Activated T-helper 17 cell treated with anti-CD3 and anti-CD28 coated beads, Interleukin-2, amount 50 U/mL, for 72 hours (primary cell): ENCODE data around the gene TMEM150B. TPM values are rescaled to one million over a fixed set of nuclear protein-coding genes. Genes with fewer than 3 reads are reported as not detected.
A peak's percentile ranks its signal among the peaks of the same experiment; 100 is the strongest.

Experiments used
- ATAC-seq: fragments of 150-1000 bp; cut with Tn5 transposase; replicated peaks from 2 replicates; pipeline ENCODE4 v1.10.0; 2021; ENCODE audit warnings: mild to moderate bottlenecking, moderate library complexity
- H3K27ac Mint-ChIP-seq: one replicate; pipeline ENCODE4 v1.8.0; 2022; ENCODE audit warnings: mixed read lengths
- H3K27me3 Mint-ChIP-seq: one replicate; pipeline ENCODE4 v1.8.0; 2022; ENCODE audit warnings: mixed read lengths
- H3K36me3 Mint-ChIP-seq: one replicate; pipeline ENCODE4 v1.8.0; 2022; ENCODE audit warnings: low read depth, mild to moderate bottlenecking, mixed read lengths
- H3K4me1 Mint-ChIP-seq: one replicate; pipeline ENCODE4 v1.8.0; 2022; ENCODE audit warnings: mixed read lengths
- H3K4me3 Mint-ChIP-seq: one replicate; pipeline ENCODE4 v1.8.0; 2022; ENCODE audit warnings: mild to moderate bottlenecking, mixed read lengths
- H3K9me3 Mint-ChIP-seq: one replicate; pipeline ENCODE4 v1.8.0; 2022; ENCODE audit warnings: mixed read lengths
- total RNA-seq, 2 donors: library from RNA; stranded (reverse); gene quantifications; one replicate each; pipeline ENCODE4 v1.2.3, GENCODE V29; 2022

The TMEM150B gene, protein sequence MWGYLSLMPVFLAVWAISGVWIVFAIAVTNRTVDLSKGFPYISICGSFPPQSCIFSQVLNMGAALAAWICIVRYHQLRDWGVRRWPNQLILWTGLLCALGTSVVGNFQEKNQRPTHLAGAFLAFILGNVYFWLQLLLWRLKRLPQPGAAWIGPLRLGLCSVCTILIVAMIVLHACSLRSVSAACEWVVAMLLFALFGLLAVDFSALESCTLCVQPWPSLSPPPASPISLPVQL
- total RNA-seq = under 1 TPM; 0.39 to 0.56 TPM

DNA sequence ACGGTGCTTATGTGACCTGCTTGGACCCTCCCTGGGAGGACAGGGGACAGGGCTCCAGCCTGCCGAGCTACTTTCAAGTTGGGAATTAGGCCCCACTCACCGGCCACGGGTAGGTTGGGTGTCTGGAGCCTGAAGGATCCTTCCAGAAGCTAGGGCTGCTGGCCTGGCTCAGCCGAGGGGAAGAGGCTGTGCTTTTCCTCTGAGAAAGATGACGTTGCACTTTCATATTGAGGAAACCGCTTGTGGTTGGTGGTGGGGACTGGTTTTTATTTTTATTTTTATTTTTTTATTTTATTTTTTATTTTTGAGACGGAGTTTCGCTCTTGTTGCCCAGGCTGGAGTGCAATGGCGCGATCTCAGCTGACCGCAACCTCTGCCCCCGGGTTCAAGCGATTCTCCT lies at the start of gene TMEM150B:
TMEM150B (minus strand) TSS at position 170 of the 400 bp plus-strand sequence. CDS start 4,305 bp downstream, outside the sequence.
- Mint-ChIP-seq H3K4me1 (no peaks in the 10 kb centered on the region), H3K36me3 (no peaks in the 10 kb centered on the region), H3K4me3 (no peak within 1 kb of the TSS), H3K27ac (no peak within 1 kb of the TSS), H3K9me3 (no peaks in the 10 kb centered on the region), H3K27me3 (peaks cover 6% of the 10 kb centered on the region)
- ATAC-seq = no peak

DNA sequence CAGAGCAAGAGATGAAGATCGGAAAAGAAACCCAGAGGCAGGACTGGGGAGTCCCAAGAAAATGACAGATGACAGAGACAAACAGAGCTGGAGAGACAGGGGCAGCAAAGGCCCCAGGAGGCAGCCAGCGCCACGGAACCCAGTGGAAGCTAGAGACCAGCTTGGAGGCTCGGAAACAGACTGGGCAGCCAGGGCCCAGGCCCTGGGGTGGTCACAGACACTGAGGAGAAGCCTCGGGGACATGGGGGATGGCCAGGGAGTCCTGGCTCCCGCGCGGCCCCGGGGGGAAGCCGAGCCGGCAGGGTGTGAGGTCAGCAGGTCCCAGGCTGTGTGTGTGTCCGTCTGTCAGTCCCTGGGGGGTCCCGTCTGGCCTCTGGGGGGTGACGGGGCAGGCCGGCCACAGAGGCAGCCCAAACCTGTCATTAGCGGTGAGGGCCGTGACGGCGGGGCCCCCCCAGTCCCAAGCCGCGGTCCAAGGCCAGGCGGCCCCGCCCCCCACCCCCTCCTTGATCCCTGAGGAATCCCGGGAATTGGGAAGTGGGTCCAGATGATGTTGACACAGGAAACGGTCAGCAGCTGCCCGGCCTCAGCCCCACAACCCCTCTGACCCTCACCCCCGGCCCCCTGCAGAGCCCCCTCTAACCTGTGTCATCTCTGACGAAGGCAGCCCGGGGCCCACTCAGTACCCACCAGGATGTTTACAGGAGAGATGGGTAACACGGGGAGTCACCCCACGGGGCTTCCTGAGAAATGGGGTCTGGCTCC lies 49.0 kb upstream of the TMEM150B start:
- H3K27ac Mint-ChIP-seq = no peak overlapping the region
- peaks cover 7% of the 10 kb centered on the region for H3K4me1 Mint-ChIP-seq
- H3K27me3 Mint-ChIP-seq = peaks cover 25% of the 10 kb centered on the region
- no peak for ATAC-seq
- no peak overlapping the region for H3K4me3 Mint-ChIP-seq
- no peaks in the 10 kb centered on the region for H3K9me3 Mint-ChIP-seq
- peaks cover 6% of the 10 kb centered on the region for H3K36me3 Mint-ChIP-seq

DNA sequence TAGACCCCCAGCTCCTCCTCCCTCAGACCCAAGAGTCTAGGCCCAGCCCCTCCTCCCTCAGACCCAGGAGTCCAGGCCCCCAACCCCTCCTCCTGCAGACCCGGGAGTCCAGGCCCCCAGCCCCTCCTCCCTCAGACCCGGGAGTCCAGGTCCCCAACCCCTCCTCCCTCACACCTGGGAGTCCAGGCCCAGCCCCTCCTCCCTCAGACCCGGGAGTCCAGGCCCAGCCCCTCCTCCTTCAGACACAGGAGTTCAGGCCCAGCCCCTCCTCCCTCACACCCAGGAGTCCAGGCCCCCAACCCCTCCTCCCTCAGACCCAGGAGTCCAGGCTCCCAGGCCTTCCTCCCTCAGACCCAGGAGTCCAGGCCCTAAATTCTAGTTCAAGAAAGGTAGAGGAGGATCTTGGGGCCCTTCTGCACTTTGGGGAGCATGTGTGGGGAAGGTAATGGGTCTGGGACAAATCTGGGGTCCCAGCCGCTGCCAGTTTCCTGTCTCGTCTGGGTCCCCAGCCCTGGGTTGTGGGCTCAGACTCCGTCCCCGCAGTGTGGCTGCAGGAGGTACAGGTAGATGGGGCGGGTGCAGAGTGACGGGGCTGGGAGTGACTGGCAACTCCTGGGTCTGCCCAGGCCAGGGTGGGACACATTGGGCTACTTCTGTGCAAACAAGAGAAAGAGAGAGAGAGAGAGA lies 48.3 kb upstream of the TMEM150B start:
- peaks cover 7% of the 10 kb centered on the region for H3K4me1 Mint-ChIP-seq
- no peaks in the 10 kb centered on the region for H3K9me3 Mint-ChIP-seq
- H3K27me3 Mint-ChIP-seq = peaks cover 25% of the 10 kb centered on the region
- H3K27ac Mint-ChIP-seq = no peak overlapping the region
- peaks cover 6% of the 10 kb centered on the region for H3K36me3 Mint-ChIP-seq
- no peak for ATAC-seq
- H3K4me3 Mint-ChIP-seq = no peak overlapping the region

- ATAC-seq = no peak
Measured at GRCh38 chr19:55372316-55373081, 47.4 kb upstream of the TMEM150B start.

DNA sequence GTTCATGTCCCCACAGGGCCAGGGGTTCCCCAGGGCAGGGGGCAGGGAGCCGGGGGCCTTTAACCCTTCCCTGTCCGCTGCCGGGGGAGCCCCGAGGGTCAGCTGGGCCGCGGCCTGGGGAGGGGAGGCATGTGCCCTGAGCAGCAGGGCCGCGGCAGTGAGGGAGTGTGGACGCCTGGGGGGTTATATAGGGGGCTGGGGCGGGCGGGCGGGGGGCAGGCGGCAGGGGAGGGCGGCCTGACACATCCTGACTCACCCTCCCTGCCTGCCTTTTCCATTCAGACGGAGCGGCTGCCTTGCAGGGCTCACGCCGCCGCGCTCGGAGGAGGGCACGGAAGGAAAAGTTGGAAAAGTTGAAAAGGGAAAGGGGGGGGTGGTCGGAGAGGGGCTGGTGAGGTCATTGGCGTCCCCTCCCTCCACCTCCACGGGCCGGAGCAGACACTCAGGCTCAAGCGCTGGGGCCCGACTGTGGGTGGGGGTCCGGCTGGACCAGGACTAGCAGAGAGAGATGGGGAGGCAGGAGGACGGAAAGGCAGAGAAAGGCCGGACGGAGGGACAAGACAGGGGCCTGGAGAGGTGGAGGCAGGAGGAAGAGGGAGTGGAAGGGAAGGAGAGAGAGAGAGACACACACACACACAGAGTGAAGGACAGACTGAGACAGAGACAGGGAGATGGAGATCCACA lies 45.3 kb upstream of the TMEM150B start, which contains the start of gene IL11:
IL11 (minus strand) TSS at position 159 of the 684 bp plus-strand sequence; CDS start at position 6, 153 bp downstream.
- H3K4me3 Mint-ChIP-seq = peak within 1 kb of the TSS; percentile 60
- H3K9me3 Mint-ChIP-seq = no peaks in the 10 kb centered on the region
- peaks cover 6% of the 10 kb centered on the region for H3K36me3 Mint-ChIP-seq
- H3K4me1 Mint-ChIP-seq = peaks cover 7% of the 10 kb centered on the region
- H3K27me3 Mint-ChIP-seq = peaks cover 28% of the 10 kb centered on the region
- no peak for ATAC-seq
- no peak within 1 kb of the TSS for H3K27ac Mint-ChIP-seq

More at GRCh38 chr19:55372316-55373081, 47.4 kb upstream of the TMEM150B start:
- no peak overlapping the region for H3K27ac Mint-ChIP-seq
- H3K36me3 Mint-ChIP-seq = peaks cover 6% of the 10 kb centered on the region
- no peaks in the 10 kb centered on the region for H3K9me3 Mint-ChIP-seq
- peaks cover 25% of the 10 kb centered on the region for H3K27me3 Mint-ChIP-seq
- peaks cover 7% of the 10 kb centered on the region for H3K4me1 Mint-ChIP-seq
- H3K4me3 Mint-ChIP-seq = no peak overlapping the region

- peak overlapping the region; percentile 60 for H3K4me3 Mint-ChIP-seq
- peaks cover 6% of the 10 kb centered on the region for H3K36me3 Mint-ChIP-seq
- H3K27me3 Mint-ChIP-seq = peaks cover 28% of the 10 kb centered on the region
- no peak overlapping the region for H3K27ac Mint-ChIP-seq
- H3K4me1 Mint-ChIP-seq = peaks cover 7% of the 10 kb centered on the region
- ATAC-seq = peak; percentile 75
- H3K9me3 Mint-ChIP-seq = no peaks in the 10 kb centered on the region
Measured at GRCh38 chr19:55369653-55370304, 44.6 kb upstream of the TMEM150B start.

DNA sequence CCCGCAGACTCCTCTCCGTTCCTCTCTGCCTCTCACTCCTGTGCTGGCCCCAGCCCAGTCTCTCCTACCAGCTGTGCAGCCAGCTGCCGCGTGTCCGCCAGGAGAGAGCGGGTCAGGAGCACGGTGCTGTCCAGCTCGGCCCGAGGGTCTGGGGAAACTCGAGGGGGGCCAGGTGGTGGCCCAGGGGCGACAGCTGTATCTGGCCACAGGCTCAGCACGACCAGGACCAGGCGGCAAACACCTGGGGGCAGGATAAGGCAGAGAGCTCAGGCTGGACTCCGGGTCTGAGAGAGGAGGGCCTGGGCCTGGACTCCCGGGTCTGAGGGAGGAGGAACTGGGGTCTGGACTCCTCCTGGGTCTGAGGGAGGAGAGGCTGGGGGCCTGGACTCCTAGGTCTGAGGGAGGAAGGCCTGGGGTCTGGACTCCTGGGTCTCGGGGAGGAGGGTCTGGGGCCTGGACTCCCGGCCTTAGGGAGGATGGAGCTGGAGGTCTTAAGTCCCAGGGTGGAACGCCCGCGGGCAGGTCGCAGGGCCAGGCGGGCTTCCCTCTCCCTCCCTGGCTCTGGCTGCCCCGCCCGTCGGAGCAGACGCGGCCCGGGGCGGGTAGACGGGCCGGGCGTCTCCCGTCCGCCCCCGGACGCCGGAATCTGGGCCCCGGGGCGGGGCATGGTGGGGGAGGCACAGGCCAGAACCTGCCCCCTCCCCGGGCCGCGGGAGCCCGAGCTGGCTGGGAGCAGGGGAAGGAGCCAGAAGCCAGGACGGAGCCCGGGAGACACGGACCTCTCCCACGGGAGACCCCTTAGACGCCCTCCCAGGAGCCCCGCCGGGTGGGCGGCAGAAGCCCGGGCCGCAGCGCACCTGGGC lies 43.8 kb upstream of the TMEM150B start:
- Mint-ChIP-seq H3K9me3 (no peaks in the 10 kb centered on the region), H3K4me3 (no peak overlapping the region), H3K36me3 (peaks cover 6% of the 10 kb centered on the region), H3K4me1 (peaks cover 7% of the 10 kb centered on the region), H3K27me3 (peaks cover 27% of the 10 kb centered on the region), H3K27ac (no peak overlapping the region)
- ATAC-seq = peak; percentile 71

GRCh38 chr19:55368106-55368505 lies 43.0 kb upstream of the TMEM150B start:
- Mint-ChIP-seq H3K27ac (no peak overlapping the region), H3K36me3 (peaks cover 6% of the 10 kb centered on the region), H3K27me3 (peaks cover 22% of the 10 kb centered on the region), H3K4me1 (peaks cover 7% of the 10 kb centered on the region), H3K9me3 (no peaks in the 10 kb centered on the region), H3K4me3 (no peak overlapping the region)
- no peak for ATAC-seq

DNA sequence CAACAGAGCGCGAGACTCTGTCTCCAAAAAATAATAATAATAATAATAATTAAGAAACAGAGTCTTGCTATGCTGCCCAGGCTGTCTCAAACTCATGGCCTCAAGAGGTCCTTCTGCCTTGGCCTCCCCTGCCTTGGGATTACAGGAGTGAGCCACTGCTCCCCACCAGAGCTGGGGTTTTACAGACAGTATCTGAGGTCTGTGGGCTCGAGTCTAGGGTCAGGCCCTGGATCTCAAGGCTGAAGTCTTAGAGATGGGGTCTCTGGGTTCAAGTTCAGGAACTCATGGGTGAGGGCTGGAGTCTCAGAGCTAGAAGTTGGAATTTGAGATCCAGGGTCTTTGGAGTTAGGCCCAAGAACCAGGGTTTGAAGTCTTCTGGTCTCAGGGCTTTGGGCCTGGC lies 41.6 kb upstream of the TMEM150B start:
- H3K9me3 Mint-ChIP-seq = no peaks in the 10 kb centered on the region

DNA sequence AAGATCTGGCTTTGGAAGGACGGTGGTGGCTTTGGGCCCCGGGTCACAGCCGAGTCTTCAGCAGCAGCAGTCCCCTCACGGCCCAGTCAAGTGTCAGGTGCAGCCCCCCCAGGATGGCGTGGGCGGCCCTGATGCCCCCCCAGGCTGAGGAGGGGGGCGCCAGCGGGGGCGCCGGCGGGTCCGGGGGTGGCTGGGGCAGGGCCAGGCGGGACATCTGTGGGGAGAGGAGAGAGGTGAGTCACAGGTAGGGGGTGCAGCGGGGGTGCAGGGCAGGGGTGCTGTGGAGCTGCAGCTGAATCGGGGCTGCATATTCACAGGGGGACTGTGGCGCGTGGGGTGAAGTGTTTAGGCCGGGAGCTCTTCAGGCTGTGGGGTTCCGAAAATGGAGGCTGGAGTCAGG lies 40.8 kb upstream of the TMEM150B start:
- Mint-ChIP-seq H3K27ac (no peak overlapping the region), H3K36me3 (peaks cover 4% of the 10 kb centered on the region)

More for the DNA sequence above, 41.6 kb upstream of the TMEM150B start:
- ATAC-seq = no peak
- peaks cover 17% of the 10 kb centered on the region for H3K27me3 Mint-ChIP-seq
- H3K4me1 Mint-ChIP-seq = peaks cover 7% of the 10 kb centered on the region
- no peak overlapping the region for H3K4me3 Mint-ChIP-seq
- no peak overlapping the region for H3K27ac Mint-ChIP-seq
- peaks cover 6% of the 10 kb centered on the region for H3K36me3 Mint-ChIP-seq

DNA sequence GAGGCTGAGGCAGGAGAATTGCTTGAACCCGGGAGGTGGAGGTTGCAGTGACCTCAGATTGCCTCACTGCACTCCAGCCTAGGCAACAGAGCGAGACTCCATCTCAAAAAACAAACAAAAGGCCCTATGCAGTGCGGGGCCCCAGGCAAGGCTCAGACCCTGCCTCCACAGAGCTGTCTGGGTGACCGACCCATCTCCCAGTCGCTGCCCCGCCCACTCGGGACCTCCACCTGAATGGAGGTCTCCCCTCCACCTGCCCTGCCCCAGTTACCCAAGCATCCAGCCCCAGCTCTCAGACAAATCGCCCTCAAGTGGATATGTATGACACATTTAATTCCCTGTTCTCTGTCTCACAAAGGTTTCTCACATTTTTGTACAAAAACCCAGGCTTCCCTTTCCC lies 40.1 kb upstream of the TMEM150B start:
- Mint-ChIP-seq H3K9me3 (no peaks in the 10 kb centered on the region), H3K27ac (no peak overlapping the region), H3K4me1 (no peaks in the 10 kb centered on the region), H3K27me3 (peaks cover 7% of the 10 kb centered on the region), H3K4me3 (no peak overlapping the region), H3K36me3 (no peaks in the 10 kb centered on the region)
- ATAC-seq = no peak

More for the DNA sequence above, 40.8 kb upstream of the TMEM150B start:
- Mint-ChIP-seq H3K4me1 (peaks cover 5% of the 10 kb centered on the region), H3K9me3 (no peaks in the 10 kb centered on the region), H3K4me3 (no peak overlapping the region), H3K27me3 (peaks cover 14% of the 10 kb centered on the region)
- no peak for ATAC-seq

GRCh38 chr19:55362990-55363716 lies 38.0 kb upstream of the TMEM150B start, which contains the start of gene GARIN5B:
TSS of gene GARIN5B (minus strand) at chr19:55363260. CDS start at chr19:55363066, 194 bp downstream.
- H3K27me3 Mint-ChIP-seq = peaks cover 3% of the 10 kb centered on the region
- no peak for ATAC-seq
- H3K36me3 Mint-ChIP-seq = no peaks in the 10 kb centered on the region
- no peaks in the 10 kb centered on the region for H3K4me1 Mint-ChIP-seq
- H3K27ac Mint-ChIP-seq = no peak within 1 kb of the TSS
- H3K9me3 Mint-ChIP-seq = no peaks in the 10 kb centered on the region
- no peak within 1 kb of the TSS for H3K4me3 Mint-ChIP-seq
